Vagina (tissue), 2 donors: ENCODE data around the gene L1CAM. TPM values are rescaled to one million over a fixed set of nuclear protein-coding genes. Genes with fewer than 3 reads are reported as not detected.

Source experiments
- DNase-seq, 2 donors: peaks; one replicate each; pipeline ENCODE4 v3.0.0-alpha.2; 2017; ENCODE audit errors: extremely low spot score in 2 of 2
- H3K27ac ChIP-seq: fragments of 200-600 bp; sonication (generic); one replicate; pipeline ENCODE4 v1.5.1; 2019
- H3K27me3 ChIP-seq: fragments of 200-600 bp; sonication (generic); one replicate; pipeline ENCODE4 v1.5.1; 2019
- H3K36me3 ChIP-seq, 2 donors: fragments of 200-600 bp; sonication (generic); one replicate each; pipeline ENCODE4 v1.5.1; 2017 to 2019
- H3K4me1 ChIP-seq: fragments of 200-600 bp; sonication (generic); one replicate; pipeline ENCODE4 v1.5.1; 2019
- H3K4me3 ChIP-seq, 2 donors: fragments of 200-600 bp; sonication (generic); 1 replicate in 1 of 2; 2 replicates in 1 of 2; pipeline ENCODE4 v1.5.1; 2016 to 2019
- H3K9me3 ChIP-seq: fragments of 200-600 bp; sonication (generic); one replicate; pipeline ENCODE4 v1.5.1; 2019
- POLR2A ChIP-seq, 2 donors: fragments of 450-650 bp; IDR thresholded peaks; one replicate each; pipeline ENCODE4 v1.6.1; 2017; ENCODE audit warnings: antibody characterized with exemption in 2 of 2, mild to moderate bottlenecking in 2 of 2, moderate library complexity in 2 of 2
- POLR2AphosphoS5 ChIP-seq, 2 donors: sonication (generic); formaldehyde crosslinking; IDR thresholded peaks; one replicate each; pipeline ENCODE4 v1.9.0; 2017; ENCODE audit warnings: antibody characterized with exemption in 2 of 2, mild to moderate bottlenecking in 2 of 2, low read depth in 1 of 2; ENCODE audit not compliant: insufficient read depth in 1 of 2
- intact Hi-C: fragments of 100-400 bp; cut with DNase I; formaldehyde crosslinking; loops from one replicate; pipeline ENCODE4 v1.15.1; 2023
- total RNA-seq: library from RNA; depleted of rRNA; stranded (reverse); fragments of >200 nt; gene quantifications from one replicate; pipeline ENCODE4 v1.2.3, GENCODE V29; 2016
- TF ChIP-seq, protein P1 (sequence below), 3 experiments: fragments of 450-650 bp in 2 of 3; fragments of 200-600 bp in 1 of 3; sonication (generic) in 1 of 3; IDR thresholded peaks; one replicate each; pipeline ENCODE4 v1.5.1; 2017 to 2019; ENCODE audit warnings: antibody characterized with exemption in 3 of 3, mild to moderate bottlenecking in 2 of 3, moderate library complexity in 2 of 3

L1CAM gene
- total RNA-seq, 1 donor from 2014 or later, result 9.6 TPM

DNA sequence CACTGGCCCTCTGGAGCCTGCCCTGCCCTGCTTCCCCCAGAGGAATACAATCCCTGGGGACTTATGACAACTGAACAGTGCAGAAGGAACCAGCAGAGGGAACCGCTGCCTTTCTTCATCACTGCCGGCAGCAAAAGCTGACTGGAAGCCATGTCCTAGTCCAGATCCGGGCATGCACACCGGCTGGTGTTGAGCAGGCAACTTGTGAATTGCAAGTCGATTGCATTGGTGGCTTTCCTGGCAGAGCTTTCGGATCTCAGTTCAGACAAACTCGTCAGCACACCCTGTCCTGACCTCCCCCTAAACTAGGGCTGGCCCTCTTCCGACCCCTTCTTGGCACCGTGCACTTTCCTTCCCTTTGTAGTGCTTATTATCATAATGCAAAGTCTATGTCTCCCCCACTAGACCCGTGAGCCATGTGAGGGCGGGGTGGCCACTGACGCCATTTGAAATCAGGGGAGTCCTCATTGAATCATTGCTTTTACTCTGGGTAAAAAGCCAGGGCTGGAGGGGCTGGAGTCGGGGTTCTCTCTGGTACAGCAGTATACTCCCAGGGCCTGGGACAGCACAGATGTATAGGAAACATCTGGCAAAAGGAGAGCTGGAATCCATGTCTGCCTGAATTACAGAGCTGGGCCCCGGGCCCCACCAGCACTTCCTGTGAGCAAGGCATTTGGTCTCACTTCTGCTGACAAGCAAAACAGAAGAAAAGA is 38.3 kb upstream of the L1CAM start:
- Histone ChIP-seq H3K9me3 (no peaks in the 10 kb centered on the region), H3K27me3 (no peaks in the 10 kb centered on the region), H3K4me3 (no peak overlapping the region), H3K27ac (no peak overlapping the region), H3K4me1 (peaks cover 55% of the 10 kb centered on the region), H3K36me3 (no peaks in the 10 kb centered on the region)
- no peak for DNase-seq
- TF ChIP-seq POLR2A (IDR thresholded peaks at IDR 0.05) (no peak), POLR2AphosphoS5 (IDR thresholded peaks at IDR 0.05; ENCODE audit: insufficient read depth in 1 of 2, low read depth in 1 of 2) (no peak)
- TF ChIP-seq, protein P1, sequence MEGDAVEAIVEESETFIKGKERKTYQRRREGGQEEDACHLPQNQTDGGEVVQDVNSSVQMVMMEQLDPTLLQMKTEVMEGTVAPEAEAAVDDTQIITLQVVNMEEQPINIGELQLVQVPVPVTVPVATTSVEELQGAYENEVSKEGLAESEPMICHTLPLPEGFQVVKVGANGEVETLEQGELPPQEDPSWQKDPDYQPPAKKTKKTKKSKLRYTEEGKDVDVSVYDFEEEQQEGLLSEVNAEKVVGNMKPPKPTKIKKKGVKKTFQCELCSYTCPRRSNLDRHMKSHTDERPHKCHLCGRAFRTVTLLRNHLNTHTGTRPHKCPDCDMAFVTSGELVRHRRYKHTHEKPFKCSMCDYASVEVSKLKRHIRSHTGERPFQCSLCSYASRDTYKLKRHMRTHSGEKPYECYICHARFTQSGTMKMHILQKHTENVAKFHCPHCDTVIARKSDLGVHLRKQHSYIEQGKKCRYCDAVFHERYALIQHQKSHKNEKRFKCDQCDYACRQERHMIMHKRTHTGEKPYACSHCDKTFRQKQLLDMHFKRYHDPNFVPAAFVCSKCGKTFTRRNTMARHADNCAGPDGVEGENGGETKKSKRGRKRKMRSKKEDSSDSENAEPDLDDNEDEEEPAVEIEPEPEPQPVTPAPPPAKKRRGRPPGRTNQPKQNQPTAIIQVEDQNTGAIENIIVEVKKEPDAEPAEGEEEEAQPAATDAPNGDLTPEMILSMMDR (IDR thresholded peaks at IDR 0.05), result no peak
- intact Hi-C loops, result loop anchor here (10.0 kb wide), 1 partner anchor 140 kb away; the partner anchor contains the start of gene SRPK3

DNA sequence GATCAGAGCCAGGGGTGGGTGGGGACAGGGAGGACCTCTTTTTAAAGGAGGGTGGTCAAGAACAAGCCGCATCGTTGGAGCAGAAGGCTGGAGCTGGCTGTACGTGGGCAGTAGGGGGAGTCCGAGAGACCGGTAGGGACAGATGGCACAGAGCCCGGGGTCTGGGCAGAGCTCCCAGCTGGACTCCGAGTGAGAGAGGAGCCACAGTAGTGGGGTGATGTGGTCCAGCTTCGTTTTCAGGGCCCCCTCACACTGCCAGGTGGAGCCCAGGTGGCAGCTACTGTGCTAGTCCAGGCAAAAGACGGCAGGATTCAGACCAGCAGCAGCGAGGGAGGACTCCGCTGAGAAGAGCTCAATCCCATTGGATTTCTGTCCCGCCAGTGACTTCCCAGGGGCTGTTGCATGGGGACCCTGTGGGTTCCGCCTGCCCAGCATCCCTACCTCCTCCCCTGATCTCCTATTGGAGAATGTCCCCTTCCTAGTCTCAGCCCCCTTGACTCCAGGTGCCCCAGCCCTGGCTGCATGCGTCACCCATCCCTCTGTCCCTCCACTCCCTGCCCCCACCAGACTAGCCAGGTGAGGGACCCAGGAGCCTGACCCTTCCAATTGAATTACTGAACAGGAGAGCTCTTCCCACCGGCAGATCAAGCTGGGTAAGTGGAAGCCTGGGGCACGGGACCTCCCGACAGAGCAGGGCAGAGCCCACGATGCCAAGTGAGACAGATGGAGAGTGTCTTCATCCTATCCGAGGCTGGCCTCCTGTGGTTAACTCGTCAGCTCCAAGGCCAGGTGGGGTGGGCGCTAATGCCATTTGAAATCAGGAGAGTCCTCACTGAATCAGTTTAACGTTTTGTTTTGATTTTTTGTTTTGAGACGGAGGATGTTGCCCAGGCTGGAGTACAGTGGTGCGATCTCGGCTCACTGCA is 37.2 kb upstream of the L1CAM start:
- Histone ChIP-seq H3K27me3 (no peaks in the 10 kb centered on the region), H3K36me3 (no peaks in the 10 kb centered on the region), H3K27ac (no peak overlapping the region), H3K9me3 (no peaks in the 10 kb centered on the region), H3K4me1 (peaks cover 46% of the 10 kb centered on the region), H3K4me3 (no peak overlapping the region)
- TF ChIP-seq, protein P1 (IDR thresholded peaks at IDR 0.05), result peak in 1 of 3 experiments; percentile 27
- TF ChIP-seq POLR2A (IDR thresholded peaks at IDR 0.05), result no peak
- no peak for DNase-seq
- intact Hi-C loops, result loop anchor here (10.0 kb wide), 1 partner anchor 138 kb away; the partner anchor contains the start of gene SRPK3

DNA sequence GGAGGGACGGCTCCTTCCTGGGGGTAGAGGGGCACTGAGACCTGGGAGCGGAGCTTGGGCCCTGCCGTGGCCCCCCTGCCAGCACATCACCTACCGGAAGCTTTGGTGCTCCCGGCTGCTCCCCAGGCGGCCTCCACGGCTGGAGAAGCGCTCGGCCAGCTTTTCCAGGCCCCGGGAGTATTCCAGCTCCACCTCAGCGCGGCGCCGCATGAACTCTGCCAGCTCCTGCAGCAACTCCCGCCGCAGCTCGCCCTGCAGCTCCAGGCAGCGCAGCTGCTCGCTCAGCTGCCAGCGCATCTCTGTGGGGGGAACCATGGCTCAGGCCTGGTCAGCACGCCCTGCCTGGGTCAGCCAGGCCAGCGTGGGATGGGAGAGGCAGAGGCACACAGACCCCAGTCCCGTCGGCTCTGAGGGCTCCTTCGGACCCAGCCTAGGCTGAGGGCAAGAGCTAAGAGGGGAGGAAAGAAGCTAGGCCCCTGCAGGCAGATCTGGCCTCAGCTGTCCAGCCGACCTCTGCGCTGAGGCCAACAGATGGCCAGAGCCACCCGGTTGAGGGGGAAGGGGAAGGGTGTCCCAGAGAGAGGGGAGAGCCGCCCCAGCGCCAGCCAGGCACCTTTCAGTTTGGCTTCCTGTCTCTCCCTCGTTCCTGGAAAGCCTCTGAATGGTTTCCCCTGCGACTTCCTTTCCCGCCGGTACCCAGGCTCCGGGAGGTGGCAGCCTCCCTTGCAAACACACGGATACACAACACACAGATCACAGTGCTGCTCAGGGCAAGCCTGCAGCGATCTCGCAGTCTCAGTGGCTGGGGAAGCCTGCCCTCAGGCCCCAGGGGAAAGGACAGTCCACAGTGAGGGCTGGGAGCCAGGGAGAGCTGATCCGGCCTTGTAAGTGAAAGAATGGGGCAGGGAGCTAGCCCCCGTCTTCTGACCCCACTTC is 35.8 kb upstream of the L1CAM start:
- TF ChIP-seq POLR2AphosphoS5 (IDR thresholded peaks at IDR 0.05; ENCODE audit: insufficient read depth in 1 of 2, low read depth in 1 of 2), result peak in 1 of 2 donors; percentile 20
- TF ChIP-seq, protein P1 (IDR thresholded peaks at IDR 0.05), result no peak
- no peak overlapping the region for H3K4me3 ChIP-seq
- peak overlapping the region; percentile 38 for H3K27ac ChIP-seq
- H3K36me3 ChIP-seq, result no peaks in the 10 kb centered on the region
- intact Hi-C loops, result loop anchor here (10.0 kb wide), 1 partner anchor 137 kb away; the partner anchor contains the start of gene SRPK3
- DNase-seq, result no peak
- no peaks in the 10 kb centered on the region for H3K9me3 ChIP-seq
- no peaks in the 10 kb centered on the region for H3K27me3 ChIP-seq
- H3K4me1 ChIP-seq, result peaks cover 35% of the 10 kb centered on the region

DNA sequence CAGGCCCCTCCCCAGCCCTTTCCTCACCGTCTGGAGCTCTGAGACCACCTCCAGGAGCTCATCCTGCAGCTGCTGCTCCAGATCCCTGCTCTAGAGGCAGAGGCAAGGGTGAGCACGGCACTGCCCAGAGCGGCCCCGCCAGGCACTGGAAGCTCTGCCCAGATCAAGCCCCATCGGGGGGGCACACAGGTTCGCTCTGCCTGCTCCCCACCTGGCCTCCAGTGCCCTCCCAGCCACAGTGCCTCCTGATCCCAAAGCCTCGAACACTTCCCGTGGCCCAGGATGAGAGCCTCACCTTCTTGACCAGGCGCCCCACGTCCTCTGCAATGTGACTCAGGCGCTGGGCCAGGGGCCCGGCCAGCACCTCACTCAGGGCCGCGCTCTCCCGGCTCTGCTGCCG is 35.1 kb upstream of the L1CAM start:
- intact Hi-C loops, result loop anchor here (10.0 kb wide), 1 partner anchor 136 kb away; the partner anchor contains the start of gene SRPK3
- H3K27me3 ChIP-seq, result no peaks in the 10 kb centered on the region
- no peaks in the 10 kb centered on the region for H3K36me3 ChIP-seq
- H3K4me3 ChIP-seq, result no peak overlapping the region
- peaks cover 30% of the 10 kb centered on the region for H3K4me1 ChIP-seq
- H3K27ac ChIP-seq, result peak overlapping the region; percentile 38
- TF ChIP-seq POLR2AphosphoS5 (IDR thresholded peaks at IDR 0.05; ENCODE audit: insufficient read depth in 1 of 2, low read depth in 1 of 2) (no peak), POLR2A (IDR thresholded peaks at IDR 0.05) (no peak)
- TF ChIP-seq, protein P1 (IDR thresholded peaks at IDR 0.05), result no peak
- no peaks in the 10 kb centered on the region for H3K9me3 ChIP-seq
- no peak for DNase-seq
